GM20431 (cell line): ENCODE results near the gene GALNT10.

Experiments used
- in situ Hi-C: fragments of 300-500 bp; cut with MseI, MboI; formaldehyde crosslinking; loops from one replicate; pipeline ENCODE4 v1.15.0; 2020; ENCODE audit warnings: low sequenced_read_pairs; ENCODE audit not compliant: unreplicated experiment

GALNT10 gene

GRCh38 chr5:154223320-154223719 is 32.8 kb downstream of the GALNT10 start:
- in situ Hi-C loops: no loop called here

- in situ Hi-C loops: no loop called here
Measured at GRCh38 chr5:154227090-154227489, 36.6 kb downstream of the GALNT10 start.

GRCh38 chr5:154228696-154229095 is 38.2 kb downstream of the GALNT10 start:
- in situ Hi-C loops: no loop called here

GRCh38 chr5:154230526-154230925 is 40.0 kb downstream of the GALNT10 start:
- in situ Hi-C loops: no loop called here

- in situ Hi-C loops: no loop called here
Measured at GRCh38 chr5:154234551-154234950, 44.0 kb downstream of the GALNT10 start.

GRCh38 chr5:154236011-154236410 is 45.5 kb downstream of the GALNT10 start:
- in situ Hi-C loops: no loop called here

GRCh38 chr5:154236536-154237375 is 46.2 kb downstream of the GALNT10 start:
- in situ Hi-C loops: no loop called here

- in situ Hi-C loops: no loop called here
Measured at GRCh38 chr5:154237376-154237743, 46.8 kb downstream of the GALNT10 start.

- in situ Hi-C loops: no loop called here
Measured at GRCh38 chr5:154237946-154238345, 47.4 kb downstream of the GALNT10 start.

- in situ Hi-C loops: no loop called here
Measured at GRCh38 chr5:154238776-154239481, 48.4 kb downstream of the GALNT10 start.

- in situ Hi-C loops: no loop called here
Measured at GRCh38 chr5:154240595-154240994, 50.1 kb downstream of the GALNT10 start.

GRCh38 chr5:154241021-154241420 is 50.5 kb downstream of the GALNT10 start:
- in situ Hi-C loops: no loop called here

GRCh38 chr5:154242442-154242841 is 51.9 kb downstream of the GALNT10 start:
- in situ Hi-C loops: no loop called here

- in situ Hi-C loops: no loop called here
Measured at GRCh38 chr5:154242964-154243376, 52.4 kb downstream of the GALNT10 start.

- in situ Hi-C loops: no loop called here
Measured at GRCh38 chr5:154243736-154244135, 53.2 kb downstream of the GALNT10 start.

- in situ Hi-C loops: no loop called here
Measured at GRCh38 chr5:154244476-154244875, 53.9 kb downstream of the GALNT10 start.

GRCh38 chr5:154248691-154249090 is 58.2 kb downstream of the GALNT10 start:
- in situ Hi-C loops: no loop called here

- in situ Hi-C loops: no loop called here
Measured at GRCh38 chr5:154249826-154250225, 59.3 kb downstream of the GALNT10 start.

GRCh38 chr5:154251529-154251928 is 61.0 kb downstream of the GALNT10 start:
- in situ Hi-C loops: no loop called here

- in situ Hi-C loops: no loop called here
Measured at GRCh38 chr5:154253807-154254206, 63.3 kb downstream of the GALNT10 start.

GRCh38 chr5:154254896-154255295 is 64.4 kb downstream of the GALNT10 start:
- in situ Hi-C loops: no loop called here
